Astrocyte (in vitro differentiated cells and primary cell): Measurements from ENCODE around the gene PLPPR5.

Experiments used
- CTCF ChIP-seq: IDR thresholded peaks from 2 replicates; pipeline ENCODE4 v1.5.1; 2011; ENCODE audit warnings: low read depth, mild to moderate bottlenecking, inconsistent platforms, low read length, moderate library complexity; ENCODE audit not compliant: insufficient read depth
- EZH2 ChIP-seq: IDR thresholded peaks from 2 replicates; pipeline ENCODE4 v1.6.1; 2012; ENCODE audit warnings: mild to moderate bottlenecking, low read length, inconsistent platforms; ENCODE audit not compliant: insufficient read depth

GRCh38 chr1:98888869-98889268 lies 115.8 kb downstream of the PLPPR5 start:
- no peak for TF ChIP-seq CTCF
- no peak for TF ChIP-seq EZH2
